GM12878 (cell line): ENCODE results near the gene PLCG2. TPM values are rescaled to one million over a fixed set of nuclear protein-coding genes. Genes with fewer than 3 reads are reported as not detected.
A peak's percentile ranks its signal among the peaks of the same experiment; 100 is the strongest.

Experiments
- BCL3 ChIP-seq: IDR thresholded peaks from 2 replicates; pipeline ENCODE4 v1.6.1; 2011; ENCODE audit warnings: borderline replicate concordance, low read depth, mild to moderate bottlenecking, moderate library complexity, low read length; ENCODE audit not compliant: insufficient read depth, poor library complexity, severe bottlenecking
- BCLAF1 ChIP-seq: fragments of 450-650 bp; IDR thresholded peaks from 2 replicates; pipeline ENCODE4 v1.6.1; 2017; ENCODE audit warnings: antibody characterized with exemption, mild to moderate bottlenecking, moderate library complexity
- CREM ChIP-seq: IDR thresholded peaks from 2 replicates; pipeline ENCODE4 v1.6.1; 2014; ENCODE audit warnings: antibody characterized with exemption, low read depth
- EED ChIP-seq: sonication (generic); IDR thresholded peaks from 2 replicates; pipeline ENCODE4 v1.6.1; 2016; ENCODE audit warnings: antibody characterized with exemption, low read depth
- ELK1 ChIP-seq: IDR thresholded peaks from 2 replicates; pipeline ENCODE4 v1.6.1; 2012; ENCODE audit warnings: low read depth, low read length, improper control_type of control experiment
- EP300 ChIP-seq, 2 experiments: fragments of 150-350 bp in 1 of 2; IDR thresholded peaks; 2 replicates each; pipeline ENCODE4 v1.6.1; 2011 to 2012; ENCODE audit warnings: low read depth in 2 of 2, low read length in 2 of 2, borderline replicate concordance in 1 of 2, improper control_type of control experiment in 1 of 2, inconsistent platforms in 1 of 2; ENCODE audit not compliant: control insufficient read depth in 1 of 2
- ETV6 ChIP-seq, 2 experiments: fragments of 450-650 bp in 1 of 2; IDR thresholded peaks in 1 of 2; conservative IDR thresholded peaks in 1 of 2; 2 replicates each; pipeline ENCODE4 v1.6.1; 2014; ENCODE audit warnings: antibody characterized with exemption in 1 of 2, borderline replicate concordance in 1 of 2, low read depth in 1 of 2, mild to moderate bottlenecking in 1 of 2, moderate library complexity in 1 of 2
- FOXM1 ChIP-seq: IDR thresholded peaks from 2 replicates; pipeline ENCODE4 v1.6.1; 2012; ENCODE audit warnings: low read depth, mild to moderate bottlenecking, inconsistent platforms, low read length, moderate library complexity
- JUNB ChIP-seq: IDR thresholded peaks from 2 replicates; pipeline ENCODE4 v1.6.1; 2016; ENCODE audit warnings: antibody characterized with exemption, mild to moderate bottlenecking
- MEF2B ChIP-seq: fragments of 450-650 bp; IDR thresholded peaks from 2 replicates; pipeline ENCODE4 v1.6.1; 2018; ENCODE audit warnings: mild to moderate bottlenecking, moderate library complexity; ENCODE audit not compliant: partially characterized antibody, poor library complexity, severe bottlenecking
- PAX5 ChIP-seq: IDR thresholded peaks from 2 replicates; pipeline ENCODE4 v1.6.1; 2011; ENCODE audit warnings: low read depth, low read length, borderline replicate concordance
- PAX8 ChIP-seq: fragments of 450-650 bp; IDR thresholded peaks from 2 replicates; pipeline ENCODE4 v1.6.1; 2017; ENCODE audit warnings: mild to moderate bottlenecking, moderate library complexity
- SPI1 ChIP-seq: IDR thresholded peaks from 2 replicates; pipeline ENCODE4 v1.6.1; 2011; ENCODE audit warnings: low read depth, mild to moderate bottlenecking, low read length, moderate library complexity, borderline replicate concordance; ENCODE audit not compliant: insufficient read depth
- TAF1 ChIP-seq: IDR thresholded peaks from 2 replicates; pipeline ENCODE4 v1.6.1; 2011; ENCODE audit warnings: mild to moderate bottlenecking, low read depth, low read length, borderline replicate concordance
- TCF12 ChIP-seq: IDR thresholded peaks from 2 replicates; pipeline ENCODE4 v1.6.1; 2011; ENCODE audit warnings: low read depth, mild to moderate bottlenecking, low read length
- USF2 ChIP-seq: IDR thresholded peaks from 2 replicates; pipeline ENCODE4 v1.6.1; 2011; ENCODE audit warnings: low read depth, low read length, improper control_type of control experiment, borderline replicate concordance
- ZNF207 ChIP-seq: fragments of 450-650 bp; IDR thresholded peaks from 2 replicates; pipeline ENCODE4 v1.6.1; 2014; ENCODE audit warnings: antibody characterized with exemption, mild to moderate bottlenecking, borderline replicate concordance
- ZNF384 ChIP-seq: IDR thresholded peaks from 2 replicates; pipeline ENCODE4 v1.6.1; 2012; ENCODE audit warnings: low read depth, mild to moderate bottlenecking, low read length, improper control_type of control experiment, borderline replicate concordance
- polyA plus RNA-seq, 11 experiments: library from polyadenylated mRNA; depleted of rRNA in 4 of 11; unstranded in 6 of 11; stranded (reverse) in 5 of 11; fragments of >200 nt; fragmentation: Nextera tagmentation in 4 of 11; fragmentation: Illumina TruSeq in 1 of 11; extraction: Ambion mirVana in 4 of 11; extraction: Trizol in 1 of 11; gene quantifications; 1 replicate in 1 of 11; 2 replicates in 10 of 11; pipeline versions ENCODE4 v1.2.1 to v1.2.3, GENCODE V29; 2011 to 2016; ENCODE audit warnings: inconsistent platforms in 2 of 11, missing spikeins in 2 of 11, low read depth in 1 of 11
- total RNA-seq, 4 experiments: library from RNA; depleted of rRNA in 3 of 4; stranded (reverse); fragments of >200 nt in 3 of 4; fragmentation: Illumina TruSeq in 1 of 4; extraction: Trizol in 1 of 4; gene quantifications; 2 replicates each; pipeline versions ENCODE4 v1.2.1 to v1.2.3, GENCODE V29; 2013 to 2021

PLCG2 gene
- total and polyA plus RNA-seq, 10 of the 15 experiments (the other 5 are each of a cell fraction or from before 2014, with no cell fraction given), result 47.6 to 256 (median 149) TPM

- TF ChIP-seq EP300 (IDR thresholded peaks at IDR 0.05; ENCODE audit: borderline replicate concordance in 1 of 2, control insufficient read depth in 1 of 2, low read depth in 2 of 2, low read length in 2 of 2), result peak; percentile 33 to 70; a peak in 2 of 4 replicates
- no peak for TF ChIP-seq USF2
- no peak for TF ChIP-seq JUNB
- peak; percentile 77 for TF ChIP-seq TCF12
- TF ChIP-seq BCL3, result peak; percentile 50
- peak in 1 of 2 experiments; percentile 30; a peak in 2 of 4 replicates for TF ChIP-seq ETV6 (conservative IDR thresholded peaks at IDR 0.05 in 1 of 2, IDR thresholded peaks at IDR 0.05 in 1 of 2; ENCODE audit: borderline replicate concordance in 1 of 2, low read depth in 1 of 2)
- TF ChIP-seq FOXM1, result 0 out of 2 replicates have a peak, but pooled peaks have one; percentile 35
- TF ChIP-seq PAX8, result no peak
- no peak for TF ChIP-seq ZNF207
- peak; percentile 88 for TF ChIP-seq SPI1
- TF ChIP-seq TAF1, result no peak
- TF ChIP-seq MEF2B, result peak; percentile 75
- TF ChIP-seq ELK1, result no peak
- TF ChIP-seq PAX5, result peak; percentile 61; the same call in 1 of the 2 replicates
- peak; percentile 75 for TF ChIP-seq ZNF384
- peak; percentile 84 for TF ChIP-seq EED
- peak; percentile 40; the same call in 1 of the 2 replicates for TF ChIP-seq CREM
- no peak for TF ChIP-seq BCLAF1
Observed at GRCh38 chr16:81837312-81837751, 58.2 kb downstream of the PLCG2 start (continued).
